GM19023 (cell line): ENCODE results near the gene MZF1.

ENCODE experiments used
- ATAC-seq: cut with Tn5 transposase; IDR thresholded peaks from one replicate; pipeline ENCODE4 v1.9.1; 2021; ENCODE audit warnings: mild to moderate bottlenecking, moderate library complexity; ENCODE audit not compliant: unreplicated experiment

MZF1 gene

DNA sequence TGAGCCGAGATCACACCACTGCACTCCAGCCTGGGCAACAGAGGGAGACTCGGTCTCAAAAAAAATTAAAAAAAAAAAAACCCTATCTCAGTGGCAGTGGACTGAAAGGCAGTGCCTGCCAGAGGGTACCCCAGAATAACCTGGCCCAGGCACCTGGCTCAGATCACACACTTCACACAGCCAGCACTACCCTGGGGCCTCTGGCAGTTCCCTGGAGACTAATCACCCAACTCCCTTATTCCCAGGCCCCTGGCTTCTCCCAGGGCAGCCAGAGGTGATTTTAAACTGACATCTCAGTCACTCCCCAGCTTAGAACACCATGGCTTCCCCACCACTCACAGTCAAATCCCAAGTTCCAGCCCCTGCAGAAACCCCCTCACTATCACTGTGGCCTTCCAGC is 57.9 kb downstream of the MZF1 start:
- no peak for ATAC-seq

DNA sequence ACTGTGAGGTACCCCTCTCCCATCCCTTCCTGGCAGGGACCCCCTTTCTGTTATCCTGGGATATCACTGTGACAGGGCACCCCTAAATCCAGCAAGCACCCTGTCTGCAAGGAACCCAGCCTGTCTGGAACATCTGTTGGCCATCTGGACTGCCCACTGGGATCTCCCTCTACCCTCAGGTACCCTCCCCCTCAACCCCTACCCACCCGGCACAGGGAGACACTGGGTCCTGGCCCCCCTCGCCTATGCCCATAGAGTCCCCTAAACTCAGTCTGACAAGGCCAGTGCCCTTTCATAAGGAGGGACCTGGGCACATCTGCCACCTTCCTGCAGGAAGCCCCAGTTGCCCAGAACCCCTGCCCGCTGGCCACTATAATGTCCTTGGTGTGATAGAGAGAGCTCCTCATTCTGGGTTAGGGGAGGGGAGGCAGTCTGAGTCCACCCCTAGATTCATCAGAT is 58.5 kb downstream of the MZF1 start:
- no peak for ATAC-seq

- ATAC-seq, result peak; percentile 80
Measured at GRCh38 chr19:58513694-58514563, 59.2 kb downstream of the MZF1 start.

- no peak for ATAC-seq
Measured at GRCh38 chr19:58513213-58513693, 59.9 kb downstream of the MZF1 start.
